MM.1S (cell line): ENCODE results near the gene FAM110A.

Experiments
- DNase-seq: peaks from one replicate; pipeline ENCODE4 v3.0.0-alpha.2; 2015
- H2AFZ ChIP-seq: fragments of 300-600 bp; sonication (generic); 2 replicates; pipeline ENCODE4 v1.6.0; 2016; ENCODE audit warnings: antibody characterized with exemption, low read length
- H3F3A ChIP-seq: fragments of 300-600 bp; sonication (generic); 2 replicates; pipeline ENCODE4 v1.6.1; 2016; ENCODE audit warnings: mild to moderate bottlenecking, antibody characterized with exemption, low read length, moderate library complexity, mixed read lengths; ENCODE audit not compliant: insufficient read depth
- H3K27ac ChIP-seq: fragments of 300-600 bp; sonication (generic); 2 replicates; pipeline ENCODE4 v1.5.1; 2016; ENCODE audit warnings: mild to moderate bottlenecking, low read length
- H3K27me3 ChIP-seq: fragments of 300-600 bp; sonication (generic); replicated peaks from 2 replicates; pipeline ENCODE4 v1.6.0; 2016; ENCODE audit warnings: low read length; ENCODE audit not compliant: insufficient read depth
- H3K36me3 ChIP-seq: fragments of 300-600 bp; sonication (generic); replicated peaks from 2 replicates; pipeline ENCODE4 v1.6.1; 2016; ENCODE audit warnings: mild to moderate bottlenecking, low read length, mixed read lengths; ENCODE audit not compliant: insufficient read depth
- H3K4me1 ChIP-seq: fragments of 300-600 bp; sonication (generic); 2 replicates; pipeline ENCODE4 v1.6.1; 2016; ENCODE audit warnings: low read length, mixed read lengths
- H3K4me2 ChIP-seq: fragments of 300-600 bp; sonication (generic); 2 replicates; pipeline ENCODE4 v1.6.0; 2016; ENCODE audit warnings: low read depth, low read length
- H3K4me3 ChIP-seq: fragments of 300-600 bp; sonication (generic); 2 replicates; pipeline ENCODE4 v1.5.1; 2016; ENCODE audit warnings: low read length, mixed read lengths
- H3K79me2 ChIP-seq: fragments of 300-600 bp; sonication (generic); 2 replicates; pipeline ENCODE4 v1.6.1; 2016; ENCODE audit warnings: mixed run types, low read length, mixed read lengths
- H3K9ac ChIP-seq: fragments of 300-600 bp; sonication (generic); 2 replicates; pipeline ENCODE4 v1.6.1; 2016; ENCODE audit warnings: low read length, mixed read lengths
- H3K9me2 ChIP-seq: fragments of 300-600 bp; sonication (generic); replicated peaks from 2 replicates; pipeline ENCODE4 v1.6.1; 2016; ENCODE audit warnings: mild to moderate bottlenecking, low read length, mixed read lengths; ENCODE audit not compliant: insufficient read depth
- H3K9me3 ChIP-seq: fragments of 300-600 bp; sonication (generic); replicated peaks from 2 replicates; pipeline ENCODE4 v1.6.1; 2016; ENCODE audit warnings: mild to moderate bottlenecking, low read length, mixed read lengths; ENCODE audit not compliant: insufficient read depth
- H4K20me1 ChIP-seq: fragments of 300-600 bp; sonication (generic); 2 replicates; pipeline ENCODE4 v1.6.1; 2016; ENCODE audit warnings: mild to moderate bottlenecking, low read length, moderate library complexity, mixed read lengths; ENCODE audit not compliant: insufficient read depth
- CTCF ChIP-seq: fragments of 300-600 bp; sonication (generic); IDR thresholded peaks from 2 replicates; pipeline ENCODE4 v1.5.1; 2016; ENCODE audit warnings: antibody characterized with exemption, low read length, mixed read lengths
- EZH2 ChIP-seq: fragments of 300-600 bp; sonication (generic); optimal IDR thresholded peaks from 2 replicates; pipeline ENCODE3; 2017; ENCODE audit warnings: low read depth, mild to moderate bottlenecking, antibody characterized with exemption, low read length, mixed read lengths
- EZH2phosphoT487 ChIP-seq: fragments of 300-600 bp; sonication (generic); IDR thresholded peaks from 2 replicates; pipeline ENCODE4 v1.6.1; 2018; ENCODE audit warnings: antibody characterized with exemption, low read length

FAM110A gene

DNA sequence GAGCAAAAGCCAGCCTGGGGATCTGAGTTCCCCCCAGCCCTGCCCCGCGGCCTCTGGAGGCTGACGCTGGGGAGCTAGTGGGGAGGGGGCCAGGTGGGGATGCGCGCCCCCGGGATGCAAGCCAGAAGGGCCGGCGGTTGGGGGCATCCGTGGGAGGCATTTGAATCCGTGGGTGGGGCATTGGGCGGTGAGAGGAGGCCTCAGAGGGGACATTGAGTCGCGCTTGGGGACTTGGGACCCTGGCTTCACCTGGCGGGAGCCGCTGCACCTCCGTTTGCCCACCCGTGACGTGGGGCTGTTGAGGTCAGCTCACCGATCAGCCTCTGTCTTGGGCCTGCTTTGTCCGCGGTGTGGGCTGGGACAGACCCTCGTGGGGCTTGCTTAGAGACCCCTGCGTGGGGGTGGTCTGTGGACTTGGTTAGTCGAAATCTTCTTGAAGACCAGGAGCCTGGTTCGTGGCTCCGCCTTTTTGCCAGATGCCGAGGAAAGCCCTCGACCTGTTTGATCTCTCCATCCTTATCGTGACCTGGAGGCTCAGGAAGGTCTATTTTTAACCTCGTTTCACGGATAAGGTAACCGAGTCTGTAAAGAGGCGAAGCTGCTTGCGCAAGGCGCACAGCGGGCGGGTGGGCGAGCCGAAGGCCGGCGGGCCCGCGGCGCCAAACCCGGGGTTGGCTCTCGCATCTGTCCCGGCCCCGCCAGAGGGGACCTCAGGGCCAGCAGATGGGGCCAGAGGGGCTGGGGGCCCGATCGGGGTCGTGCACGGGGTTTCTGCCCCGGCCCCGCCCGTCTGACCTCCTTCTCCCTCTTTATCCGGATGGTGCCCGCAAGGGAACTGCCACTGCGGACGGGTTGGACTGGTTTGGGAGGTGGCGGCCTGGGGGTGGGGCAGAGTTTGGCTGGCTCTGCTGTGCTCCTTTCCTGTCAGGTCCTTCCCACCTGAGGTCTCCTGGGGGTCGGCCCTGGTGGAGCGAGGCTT is 8.3 kb downstream of the FAM110A start:
- DNase-seq, result no peak
- H3K4me3 ChIP-seq, result peak overlapping the region; percentile 20; the same call in 1 of the 2 replicates

GRCh38 chr20:842547-842940 is 9.0 kb downstream of the FAM110A start:
- Histone ChIP-seq H3K27ac (no peak overlapping the region), H3F3A (no peaks in the 10 kb centered on the region), H3K9me3 (no peaks in the 10 kb centered on the region), H2AFZ (no peak overlapping the region), H3K9me2 (no peaks in the 10 kb centered on the region), H3K79me2 (peaks cover 53% of the 10 kb centered on the region), H3K4me2 (no peak overlapping the region), H3K4me1 (peaks cover 7% of the 10 kb centered on the region; the same call in 1 of the 2 replicates), H4K20me1 (no peaks in the 10 kb centered on the region), H3K9ac (no peak overlapping the region), H3K36me3 (no peaks in the 10 kb centered on the region), H3K4me3 (no peak overlapping the region), H3K27me3 (no peaks in the 10 kb centered on the region)
- TF ChIP-seq CTCF, result no peak
- no peak for TF ChIP-seq EZH2phosphoT487
- TF ChIP-seq EZH2, result no peak
- DNase-seq, result no peak

More for the DNA sequence above, 8.3 kb downstream of the FAM110A start:
- H3F3A ChIP-seq, result no peaks in the 10 kb centered on the region
- peaks cover 7% of the 10 kb centered on the region; the same call in 1 of the 2 replicates for H3K4me1 ChIP-seq
- H2AFZ ChIP-seq, result no peak overlapping the region
- no peaks in the 10 kb centered on the region for H3K27me3 ChIP-seq
- no peaks in the 10 kb centered on the region for H3K9me2 ChIP-seq
- TF ChIP-seq EZH2phosphoT487 (no peak), EZH2 (no peak), CTCF (no peak)
- no peak overlapping the region for H3K27ac ChIP-seq
- no peaks in the 10 kb centered on the region for H3K9me3 ChIP-seq
- peaks cover 60% of the 10 kb centered on the region for H3K79me2 ChIP-seq
- peak overlapping the region; percentile 37; the same call in 1 of the 2 replicates for H3K4me2 ChIP-seq
- H3K9ac ChIP-seq, result no peak overlapping the region
- no peaks in the 10 kb centered on the region for H3K36me3 ChIP-seq
- no peaks in the 10 kb centered on the region for H4K20me1 ChIP-seq

DNA sequence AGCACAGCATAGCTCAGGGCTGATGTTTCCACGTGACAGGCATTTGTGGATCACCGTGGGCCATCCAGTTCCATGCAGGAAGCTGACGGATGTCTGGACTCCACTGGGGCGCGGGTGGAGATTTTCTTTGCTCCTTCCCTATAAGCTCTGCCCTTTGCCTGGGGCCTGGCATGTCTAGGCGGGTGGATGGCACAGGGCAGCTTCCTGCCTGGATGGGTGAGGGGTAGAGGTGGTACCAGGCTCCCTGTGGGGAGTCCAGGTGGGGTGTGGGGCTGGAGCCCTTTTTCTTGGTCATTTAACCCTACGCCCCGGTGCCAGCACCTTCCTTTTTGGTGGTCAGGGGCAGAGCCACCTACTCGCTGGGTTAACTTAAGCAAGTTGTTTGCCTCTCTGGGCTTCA is 10.4 kb downstream of the FAM110A start:
- H3F3A ChIP-seq, result no peaks in the 10 kb centered on the region
- H2AFZ ChIP-seq, result no peak overlapping the region
- no peak for TF ChIP-seq CTCF
- no peak for TF ChIP-seq EZH2phosphoT487
- no peak for TF ChIP-seq EZH2
- H3K9me3 ChIP-seq, result no peaks in the 10 kb centered on the region
- H3K9me2 ChIP-seq, result no peaks in the 10 kb centered on the region
- DNase-seq, result no peak
- H3K9ac ChIP-seq, result no peak overlapping the region
- H3K4me2 ChIP-seq, result no peak overlapping the region; the same call in 1 of the 2 replicates
- peaks cover 40% of the 10 kb centered on the region for H3K79me2 ChIP-seq
- H3K27me3 ChIP-seq, result no peaks in the 10 kb centered on the region
- no peak overlapping the region for H3K27ac ChIP-seq
- no peak overlapping the region for H3K4me3 ChIP-seq
- H3K4me1 ChIP-seq, result peaks cover 7% of the 10 kb centered on the region; the same call in 1 of the 2 replicates
- H3K36me3 ChIP-seq, result no peaks in the 10 kb centered on the region
- H4K20me1 ChIP-seq, result no peaks in the 10 kb centered on the region
